A549 treated with GW870086 at 1 μM for 4 hours (cell line): ENCODE data around the gene GLI3. TPM values are rescaled to one million over a fixed set of nuclear protein-coding genes. Genes with fewer than 3 reads are reported as not detected.

Experiments
- total RNA-seq: library from RNA; stranded (reverse); fragments of 200-300 nt; extraction: Qiagen RNA extraction; gene quantifications from 5 replicates; pipeline ENCODE4 v1.2.3, GENCODE V29; 2022; ENCODE audit warnings: low read depth

GLI3 gene
- 0.07 to 0.34 TPM (median 0.08 TPM) in 5 replicates for total RNA-seq

GRCh38 chr7:42236976-42237810 is at the start of gene GLI3:
GLI3 (minus strand) TSS chr7:42237209; CDS start chr7:42223253, 13,956 bp downstream.

